PC-3 (cell line): ENCODE results near the gene PCDHGA7. TPM values are rescaled to one million over a fixed set of nuclear protein-coding genes. Genes with fewer than 3 reads are reported as not detected.

Experiments used
- ATAC-seq: fragments of 200-7000 bp; cut with Tn5 transposase; 2 replicates; pipeline ENCODE4 v1.9.1; 2020; ENCODE audit warnings: mild to moderate bottlenecking, moderate library complexity
- BruUV-seq: library from RNA; stranded (reverse); fragments of 400-500 nt; replicated peaks from 2 replicates; lab custom pipeline; 2021; lab: Mats Ljungman, UMichigan
- CTCF ChIA-PET: fragments of 300-600 bp; sonication (Branson Sonifier 250); formaldehyde crosslinking; loops from one replicate; lab custom pipeline; 2022; ENCODE audit warnings: antibody characterized with exemption; lab: Charles Lee
- POLR2A ChIA-PET: fragments of 300-600 bp; sonication (Branson Sonifier 250); formaldehyde crosslinking; loops from one replicate; lab custom pipeline; 2022; ENCODE audit warnings: antibody characterized with exemption; ENCODE audit not compliant: unreplicated experiment; lab: Charles Lee
- DNase-seq: peaks from one replicate; pipeline ENCODE4 v3.0.0-alpha.2; 2015
- H2AFZ ChIP-seq: fragments of 300-600 bp; sonication (generic); 2 replicates; pipeline ENCODE4 v1.6.0; 2016; ENCODE audit warnings: antibody characterized with exemption, low read length
- H3F3A ChIP-seq: fragments of 300-600 bp; sonication (generic); one replicate; pipeline ENCODE4 v1.6.0; 2017; ENCODE audit warnings: antibody characterized with exemption, low read length, control low read depth, mild to moderate bottlenecking; ENCODE audit not compliant: unreplicated experiment
- H3K27ac ChIP-seq: fragments of 300-600 bp; sonication (generic); 2 replicates; pipeline ENCODE4 v1.5.1; 2016; ENCODE audit warnings: mild to moderate bottlenecking, low read length
- H3K27me3 ChIP-seq: fragments of 300-600 bp; sonication (generic); 2 replicates; pipeline ENCODE4 v1.6.1; 2016; ENCODE audit warnings: low read length, mixed read lengths
- H3K36me3 ChIP-seq: fragments of 300-600 bp; sonication (generic); 2 replicates; pipeline ENCODE4 v1.6.1; 2016; ENCODE audit warnings: low read depth, mixed run types, low read length, mixed read lengths
- H3K4me1 ChIP-seq: fragments of 300-600 bp; sonication (generic); 2 replicates; pipeline ENCODE4 v1.5.1; 2016; ENCODE audit warnings: low read length; ENCODE audit not compliant: insufficient read depth
- H3K4me2 ChIP-seq: fragments of 300-600 bp; sonication (generic); 2 replicates; pipeline ENCODE4 v1.6.0; 2016; ENCODE audit warnings: low read length
- H3K4me3 ChIP-seq: fragments of 300-600 bp; sonication (generic); 2 replicates; pipeline ENCODE4 v1.5.1; 2016; ENCODE audit warnings: mild to moderate bottlenecking, low read length, mixed read lengths
- H3K79me2 ChIP-seq: fragments of 300-600 bp; sonication (generic); 2 replicates; pipeline ENCODE4 v1.6.1; 2017; ENCODE audit warnings: low read length, mixed read lengths
- H3K9ac ChIP-seq: fragments of 300-600 bp; sonication (generic); 2 replicates; pipeline ENCODE4 v1.6.0; 2016; ENCODE audit warnings: mild to moderate bottlenecking, low read length
- H3K9me2 ChIP-seq: fragments of 300-600 bp; sonication (generic); replicated peaks from 2 replicates; pipeline ENCODE4 v1.6.1; 2016; ENCODE audit warnings: mixed run types, low read length, mixed read lengths
- H3K9me3 ChIP-seq: fragments of 300-600 bp; sonication (generic); 2 replicates; pipeline ENCODE4 v1.6.1; 2016; ENCODE audit warnings: low read length, mixed read lengths
- H4K20me1 ChIP-seq: fragments of 300-600 bp; sonication (generic); 2 replicates; pipeline ENCODE4 v1.6.1; 2016; ENCODE audit warnings: low read length, mixed read lengths
- EZH2 ChIP-seq: fragments of 300-600 bp; sonication (generic); IDR thresholded peaks from one replicate; pipeline ENCODE4 v1.6.1; 2017; ENCODE audit warnings: antibody characterized with exemption, mild to moderate bottlenecking, low read length; ENCODE audit not compliant: unreplicated experiment
- EZH2phosphoT487 ChIP-seq: fragments of 300-600 bp; sonication (generic); IDR thresholded peaks from 2 replicates; pipeline ENCODE4 v1.6.1; 2018; ENCODE audit warnings: mild to moderate bottlenecking, antibody characterized with exemption, low read length, borderline replicate concordance
- intact Hi-C: fragments of 100-400 bp; cut with micrococcal nuclease; formaldehyde crosslinking; loops from 2 replicates; pipeline ENCODE4 v1.9.0; 2023
- total RNA-seq: library from RNA; depleted of rRNA; stranded (reverse); fragments of >200 nt; gene quantifications from 2 replicates; pipeline ENCODE4 v1.2.3, GENCODE V29; 2014
- TF ChIP-seq, protein P1 (sequence below): fragments of 300-600 bp; sonication (generic); conservative IDR thresholded peaks from 2 replicates; pipeline ENCODE4 v1.5.1; 2017; ENCODE audit warnings: antibody characterized with exemption, low read depth, mild to moderate bottlenecking, low read length

Gene PCDHGA7
- total RNA-seq, 1 experiment from 2014 or later = 0.51 TPM

DNA sequence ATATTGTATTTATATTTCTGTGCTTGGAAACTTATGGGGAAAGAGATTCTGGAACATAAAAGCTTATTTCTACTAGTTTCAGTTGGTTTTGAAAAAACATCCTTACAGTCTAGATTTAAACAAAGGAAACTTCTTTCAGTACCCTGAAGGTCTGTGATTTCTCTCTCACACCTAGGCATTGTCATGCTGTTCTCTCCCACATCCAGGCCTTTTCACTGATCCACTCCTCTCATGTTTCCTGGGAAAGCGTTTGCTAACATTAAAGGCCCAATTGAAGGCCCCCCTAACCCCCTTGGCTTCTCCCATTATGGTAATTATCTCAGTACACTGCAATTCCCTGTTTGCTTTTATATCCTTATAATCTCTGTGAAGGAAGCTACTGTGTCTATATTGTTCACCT, 39.8 kb upstream of the PCDHGA7 start:
- BruUV-seq = no TSS peak
- TF ChIP-seq, protein P1, sequence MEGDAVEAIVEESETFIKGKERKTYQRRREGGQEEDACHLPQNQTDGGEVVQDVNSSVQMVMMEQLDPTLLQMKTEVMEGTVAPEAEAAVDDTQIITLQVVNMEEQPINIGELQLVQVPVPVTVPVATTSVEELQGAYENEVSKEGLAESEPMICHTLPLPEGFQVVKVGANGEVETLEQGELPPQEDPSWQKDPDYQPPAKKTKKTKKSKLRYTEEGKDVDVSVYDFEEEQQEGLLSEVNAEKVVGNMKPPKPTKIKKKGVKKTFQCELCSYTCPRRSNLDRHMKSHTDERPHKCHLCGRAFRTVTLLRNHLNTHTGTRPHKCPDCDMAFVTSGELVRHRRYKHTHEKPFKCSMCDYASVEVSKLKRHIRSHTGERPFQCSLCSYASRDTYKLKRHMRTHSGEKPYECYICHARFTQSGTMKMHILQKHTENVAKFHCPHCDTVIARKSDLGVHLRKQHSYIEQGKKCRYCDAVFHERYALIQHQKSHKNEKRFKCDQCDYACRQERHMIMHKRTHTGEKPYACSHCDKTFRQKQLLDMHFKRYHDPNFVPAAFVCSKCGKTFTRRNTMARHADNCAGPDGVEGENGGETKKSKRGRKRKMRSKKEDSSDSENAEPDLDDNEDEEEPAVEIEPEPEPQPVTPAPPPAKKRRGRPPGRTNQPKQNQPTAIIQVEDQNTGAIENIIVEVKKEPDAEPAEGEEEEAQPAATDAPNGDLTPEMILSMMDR = no peak
- no peak for TF ChIP-seq EZH2phosphoT487
- TF ChIP-seq EZH2 = no peak
- POLR2A ChIA-PET = no interaction called here
- Histone ChIP-seq H3K36me3 (no peaks in the 10 kb centered on the region), H3K9ac (no peak overlapping the region), H3K4me1 (no peaks in the 10 kb centered on the region), H3K9me3 (no peaks in the 10 kb centered on the region), H3K9me2 (no peaks in the 10 kb centered on the region), H3F3A (no peaks in the 10 kb centered on the region), H3K79me2 (no peaks in the 10 kb centered on the region), H3K4me3 (no peak overlapping the region), H3K27ac (no peak overlapping the region), H3K4me2 (no peak overlapping the region), H4K20me1 (no peaks in the 10 kb centered on the region), H2AFZ (no peak overlapping the region), H3K27me3 (no peaks in the 10 kb centered on the region)
- CTCF ChIA-PET = no interaction called here
- intact Hi-C loops = no loop called here
- ATAC-seq (no peak), DNase-seq (no peak)

DNA sequence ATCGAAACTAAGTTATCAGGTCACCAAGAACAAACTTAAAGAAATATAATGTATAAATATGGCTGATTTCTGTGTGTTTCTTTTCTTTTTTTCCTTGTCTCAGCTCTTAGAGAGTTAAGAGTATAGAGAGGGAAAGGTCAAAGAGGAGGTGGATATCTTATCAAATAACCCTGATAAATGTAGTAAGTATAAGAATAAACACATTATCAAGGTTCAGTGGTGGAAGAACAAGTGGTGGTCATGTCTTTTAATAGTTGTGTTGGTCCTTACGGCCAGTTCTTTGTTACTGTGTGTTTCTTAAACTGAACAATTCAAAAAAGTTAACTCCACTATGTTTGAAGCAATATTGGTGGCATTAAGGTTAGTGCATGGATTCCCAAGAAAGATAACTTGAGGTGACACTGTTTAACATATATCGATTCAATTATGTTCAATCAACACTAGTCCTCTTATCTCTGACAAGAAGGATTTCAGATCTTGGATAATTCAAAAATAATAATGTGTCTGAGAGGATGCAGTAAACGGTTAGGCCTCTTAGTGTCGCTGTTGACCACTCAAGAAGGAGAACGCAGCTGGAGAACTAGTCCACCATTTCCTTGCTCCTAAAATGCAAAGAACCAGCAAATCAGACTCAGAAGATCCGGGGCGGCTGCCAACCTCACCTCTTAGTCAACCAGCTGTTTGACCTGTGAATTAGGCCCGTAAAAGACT, 39.1 kb upstream of the PCDHGA7 start, which contains the start of gene PCDHGA3:
Gene PCDHGA3 (plus strand): TSS at position 588 of the 711 bp plus-strand sequence. CDS start 205 bp downstream, outside the sequence.
- Histone ChIP-seq H3K4me3 (no peak within 1 kb of the TSS), H3K27me3 (no peaks in the 10 kb centered on the region), H3K9me3 (no peaks in the 10 kb centered on the region), H3K79me2 (no peaks in the 10 kb centered on the region), H3K4me2 (no peak within 1 kb of the TSS), H4K20me1 (no peaks in the 10 kb centered on the region), H3K36me3 (no peaks in the 10 kb centered on the region), H3K4me1 (no peaks in the 10 kb centered on the region), H3K9ac (no peak within 1 kb of the TSS), H3K27ac (no peak within 1 kb of the TSS), H2AFZ (no peak within 1 kb of the TSS), H3K9me2 (no peaks in the 10 kb centered on the region), H3F3A (no peaks in the 10 kb centered on the region)
- no peak for TF ChIP-seq EZH2
- TF ChIP-seq, protein P1 = no peak; the same call in 1 of the 2 replicates
- no peak for TF ChIP-seq EZH2phosphoT487
- ChIA-PET POLR2A (no interaction called here), CTCF (no interaction called here)
- intact Hi-C loops = no loop called here
- no TSS peak for BruUV-seq
- ATAC-seq (no peak), DNase-seq (no peak)

DNA sequence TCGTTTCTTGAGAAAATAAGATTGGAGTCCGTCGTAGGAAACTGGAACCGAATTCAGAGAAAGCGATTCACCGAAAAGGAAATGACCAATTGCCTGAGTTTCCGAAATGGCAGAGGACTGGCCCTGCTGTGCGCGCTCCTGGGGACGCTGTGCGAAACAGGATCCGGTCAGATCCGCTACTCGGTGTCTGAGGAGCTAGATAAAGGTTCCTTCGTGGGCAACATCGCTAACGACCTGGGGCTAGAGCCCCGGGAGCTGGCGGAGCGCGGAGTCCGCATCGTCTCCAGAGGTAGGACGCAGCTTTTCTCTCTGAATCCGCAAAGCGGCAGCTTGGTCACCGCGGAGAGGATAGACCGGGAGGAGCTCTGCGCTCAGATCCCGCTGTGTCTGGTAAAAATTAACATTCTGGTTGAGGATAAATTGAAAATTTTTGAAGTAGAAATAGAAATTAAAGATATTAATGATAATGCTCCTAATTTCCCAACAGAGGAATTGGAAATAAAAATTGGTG, 38.5 kb upstream of the PCDHGA7 start:
- H3K4me2 ChIP-seq = no peak overlapping the region
- BruUV-seq = no TSS peak
- no peak overlapping the region for H3K9ac ChIP-seq
- H3K79me2 ChIP-seq = no peaks in the 10 kb centered on the region
- no peak overlapping the region for H3K4me3 ChIP-seq
- no peaks in the 10 kb centered on the region for H3K36me3 ChIP-seq
- H3K9me3 ChIP-seq = no peaks in the 10 kb centered on the region
- no peaks in the 10 kb centered on the region for H3K4me1 ChIP-seq
- ChIA-PET POLR2A (no interaction called here), CTCF (no interaction called here)
- TF ChIP-seq EZH2 = no peak
- TF ChIP-seq EZH2phosphoT487 = no peak
- TF ChIP-seq, protein P1 = no peak
- no peaks in the 10 kb centered on the region for H3K27me3 ChIP-seq
- intact Hi-C loops = no loop called here
- no peaks in the 10 kb centered on the region for H3K9me2 ChIP-seq
- H2AFZ ChIP-seq = no peak overlapping the region
- H3K27ac ChIP-seq = no peak overlapping the region
- DNase-seq (no peak), ATAC-seq (no peak)
- no peaks in the 10 kb centered on the region for H4K20me1 ChIP-seq
- no peaks in the 10 kb centered on the region for H3F3A ChIP-seq
